HG03575 (cell line): Measurements from ENCODE around the gene GBA2.

Experiments used
- ATAC-seq: cut with Tn5 transposase; IDR thresholded peaks from one replicate; pipeline ENCODE4 v1.9.1; 2021; ENCODE audit not compliant: unreplicated experiment, insufficient number of reproducible peaks, low FRiP score; ENCODE audit errors: extremely low read depth

The GBA2 gene

GRCh38 chr9:35725362-35725761, 23.7 kb downstream of the GBA2 start:
- ATAC-seq: no peak

- no peak for ATAC-seq
Measured at GRCh38 chr9:35723908-35724307, 25.1 kb downstream of the GBA2 start.

- no peak for ATAC-seq
Measured at GRCh38 chr9:35723426-35723825, 25.6 kb downstream of the GBA2 start.

DNA sequence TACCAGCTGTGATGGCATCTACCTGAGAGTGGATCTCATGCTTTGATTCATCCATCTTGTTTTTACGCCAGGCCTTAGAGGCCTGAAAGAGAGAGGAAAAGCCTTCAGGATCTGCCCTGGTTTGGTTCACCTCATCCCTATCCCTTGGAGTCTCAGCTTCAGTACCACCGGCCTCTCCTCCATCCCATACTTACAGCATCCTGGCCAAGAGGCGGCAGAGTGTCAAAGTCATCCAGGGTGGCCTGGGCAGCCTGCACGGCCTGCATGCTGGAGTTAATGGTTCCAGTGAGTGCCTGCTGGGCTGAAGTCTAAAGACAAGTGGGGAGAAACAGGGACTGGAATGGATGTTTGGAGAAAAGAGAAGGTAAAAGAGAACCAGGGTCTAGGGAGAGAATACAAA, 29.5 kb downstream of the GBA2 start:
- ATAC-seq: no peak

- no peak for ATAC-seq
Measured at GRCh38 chr9:35718721-35719511, 30.1 kb downstream of the GBA2 start.

- ATAC-seq: no peak
Measured at GRCh38 chr9:35717132-35717870, 31.7 kb downstream of the GBA2 start.

- no peak for ATAC-seq
Measured at GRCh38 chr9:35716230-35716629, 32.8 kb downstream of the GBA2 start.

DNA sequence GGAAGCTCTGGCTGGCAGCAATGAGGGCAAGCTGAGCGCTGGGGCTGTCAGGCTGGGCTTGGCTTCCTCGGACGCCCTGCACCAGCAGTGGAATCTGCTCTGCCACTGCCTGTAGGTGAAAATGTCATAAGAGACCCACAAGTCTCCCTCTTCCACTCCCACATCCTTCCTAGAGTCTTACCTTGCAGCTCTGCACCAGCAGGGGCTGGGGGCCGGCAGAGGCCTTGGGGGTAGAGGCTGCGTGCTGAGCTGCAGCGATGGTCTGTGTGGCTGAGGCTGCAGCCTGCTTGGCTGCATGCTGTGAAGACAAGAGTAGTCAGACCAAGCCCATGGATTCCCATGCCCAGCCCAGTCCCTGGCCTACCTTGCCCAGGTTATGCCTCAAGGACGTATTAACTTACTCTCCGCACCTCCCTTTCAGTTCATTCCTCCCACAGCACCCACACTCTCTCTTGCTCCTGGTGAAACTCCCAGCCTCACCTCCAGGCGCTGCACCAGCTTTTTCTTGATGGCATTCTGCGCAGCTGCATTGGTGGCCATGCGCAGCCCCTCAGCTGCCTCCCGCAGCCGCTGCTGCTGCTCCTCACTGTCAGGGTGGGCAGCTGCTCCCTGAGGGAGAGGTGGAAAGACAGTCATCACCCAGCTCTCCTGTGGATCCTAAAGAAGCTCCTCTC, 34.3 kb downstream of the GBA2 start:
- no peak for ATAC-seq

DNA sequence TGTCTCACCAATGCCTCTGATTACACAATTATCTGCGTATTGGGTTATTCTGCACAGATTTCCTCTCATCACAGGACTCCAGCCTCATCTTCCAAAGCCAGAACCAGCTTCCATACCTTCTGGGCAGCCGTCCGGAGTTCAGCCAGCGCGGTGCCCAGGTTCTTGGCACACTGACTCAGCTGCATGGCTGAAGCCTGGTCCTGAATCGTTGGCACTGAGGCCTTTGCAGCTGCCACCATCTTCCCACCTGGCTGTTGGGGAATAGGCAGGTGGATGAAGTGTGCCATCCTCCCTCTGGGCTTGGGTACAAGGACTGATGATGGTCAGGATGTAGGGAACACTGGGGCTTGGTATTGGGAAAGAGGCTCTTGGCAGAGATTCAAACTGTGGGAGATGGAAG, 34.9 kb downstream of the GBA2 start:
- ATAC-seq: no peak

DNA sequence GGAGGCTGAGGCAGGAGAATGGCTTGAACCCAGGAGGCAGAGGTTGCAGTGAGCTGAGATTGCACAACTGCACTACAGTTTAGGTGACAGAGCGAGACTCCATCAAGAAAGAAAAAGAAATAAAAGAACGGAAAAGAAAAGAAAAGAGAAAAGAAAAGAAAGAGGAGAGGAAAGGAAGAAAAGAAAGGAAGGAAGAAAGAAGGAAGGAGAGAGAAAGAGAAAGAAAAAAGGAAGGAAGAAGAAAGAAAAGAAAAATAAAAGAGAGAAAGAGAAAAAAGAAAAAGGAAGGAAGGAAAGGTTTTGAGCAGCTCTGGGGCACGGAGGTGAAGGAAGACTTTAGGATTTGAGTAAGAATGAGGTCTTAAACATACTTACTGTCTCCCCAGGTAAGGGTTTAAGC, 35.5 kb downstream of the GBA2 start:
- no peak for ATAC-seq

DNA sequence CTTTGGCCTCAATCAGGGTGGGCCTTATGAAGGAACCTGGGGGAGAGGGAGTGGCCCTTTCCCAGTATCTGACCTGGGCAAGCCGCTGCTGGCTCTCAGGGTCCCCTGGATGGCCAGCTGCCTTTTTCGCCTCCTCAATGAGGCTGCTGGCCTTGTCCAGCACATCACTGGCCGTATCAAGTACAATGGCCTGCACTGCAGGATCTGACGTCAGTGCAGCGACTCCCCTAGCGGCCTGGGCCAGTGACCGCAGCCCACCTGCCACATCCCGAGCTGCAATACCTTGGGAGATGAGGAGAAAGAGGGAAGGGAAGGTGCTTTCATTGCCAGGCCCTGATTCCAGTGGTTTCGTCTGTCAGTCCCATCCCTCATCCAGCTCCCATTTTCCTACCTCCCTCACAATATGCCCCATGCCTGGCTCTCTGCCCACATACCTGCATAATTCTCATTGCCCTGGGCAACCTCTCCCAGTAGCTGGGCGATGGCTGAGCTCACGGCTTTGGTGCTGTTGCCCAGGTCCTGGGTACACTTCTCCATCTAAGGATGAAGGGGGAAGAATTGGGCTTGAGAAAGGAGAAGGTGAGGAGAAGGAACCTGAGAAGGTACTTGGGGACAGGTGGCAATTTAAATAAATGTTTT, 36.1 kb downstream of the GBA2 start:
- no peak for ATAC-seq

GRCh38 chr9:35711501-35712428, 37.3 kb downstream of the GBA2 start:
- ATAC-seq: no peak

DNA sequence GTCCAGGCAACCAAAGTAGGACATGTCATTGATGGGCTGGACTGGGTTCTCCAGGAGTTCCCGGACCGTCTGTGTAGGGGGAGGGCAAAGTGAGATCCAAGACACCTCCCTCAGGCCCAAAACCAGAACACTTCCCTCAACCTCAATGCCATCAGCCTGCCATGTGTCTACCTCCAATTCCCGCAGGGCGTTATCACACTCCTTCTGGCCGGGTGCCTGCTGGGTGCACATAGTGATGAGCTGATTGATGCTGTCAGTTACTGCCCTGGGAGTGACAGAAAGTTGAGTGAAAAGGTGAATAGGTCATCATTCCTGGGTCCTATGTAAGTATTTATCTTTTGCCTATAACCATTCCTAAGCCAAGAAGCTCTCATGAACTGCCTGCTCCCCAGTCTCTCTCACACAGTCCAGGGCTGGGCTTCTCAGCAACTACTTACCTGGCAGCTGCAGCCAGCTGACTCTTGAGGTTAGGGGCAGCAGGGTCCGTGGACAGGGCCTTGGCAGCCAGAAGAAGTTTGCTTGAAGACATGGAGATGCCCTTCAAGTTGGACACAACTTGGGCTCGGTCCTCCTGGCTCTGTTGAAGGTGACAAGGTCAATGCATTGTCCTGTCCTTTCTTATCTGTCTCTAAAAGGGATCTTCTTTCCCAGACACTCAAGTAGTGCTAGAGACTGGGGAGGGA, 38.1 kb downstream of the GBA2 start:
- no peak for ATAC-seq

- ATAC-seq: no peak
Measured at GRCh38 chr9:35708146-35708545, 40.9 kb downstream of the GBA2 start.

DNA sequence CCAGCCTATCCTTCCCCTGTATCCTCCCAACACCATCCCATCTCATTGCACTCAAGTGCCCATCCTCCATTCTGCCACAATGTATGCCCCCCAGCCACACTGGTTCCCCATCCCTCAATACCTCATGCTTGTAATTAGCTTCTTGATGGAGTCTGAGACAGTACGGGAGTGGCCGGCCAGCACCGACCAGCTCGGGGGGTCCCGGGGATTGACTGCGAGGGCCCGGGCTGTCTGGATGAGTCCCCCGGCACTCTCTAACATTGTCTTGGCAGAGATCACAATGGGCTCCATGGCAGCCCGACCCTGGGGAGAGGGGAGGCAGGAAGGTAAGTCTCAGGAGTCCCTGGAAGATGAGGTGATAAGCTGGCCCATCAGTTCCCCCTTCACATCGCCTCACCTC, 42.1 kb downstream of the GBA2 start:
- ATAC-seq: no peak

GRCh38 chr9:35705836-35706430, 43.1 kb downstream of the GBA2 start:
- no peak for ATAC-seq

DNA sequence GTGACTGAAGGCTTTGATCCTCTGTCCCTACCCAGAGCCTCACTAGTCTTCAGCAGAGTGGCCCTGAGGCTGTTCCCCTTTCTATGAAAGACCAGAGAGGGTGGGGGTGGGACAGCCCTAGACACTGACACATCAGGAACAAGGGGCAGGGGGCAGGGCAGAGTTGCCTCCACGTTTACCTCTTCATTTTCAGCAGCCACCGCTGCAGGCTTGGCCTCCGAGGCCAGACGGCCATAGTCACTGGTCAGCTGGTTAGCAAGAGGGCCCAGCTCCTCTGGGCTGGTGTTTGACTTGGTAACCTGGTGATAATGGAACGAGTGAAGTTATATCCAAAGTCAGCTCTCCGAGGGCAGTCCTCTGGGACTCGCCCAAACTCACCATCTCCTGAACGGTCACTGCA, 43.7 kb downstream of the GBA2 start:
- ATAC-seq: no peak
